GM19467 (cell line): Measurements from ENCODE around the gene ARMC9.
"Not testable (repeated sequence)": the region's sequence is repeated elsewhere in the genome, so short reads cannot be mapped to it uniquely, and the experiment has no call there.

Experiments used
- ATAC-seq: cut with Tn5 transposase; IDR thresholded peaks from one replicate; pipeline ENCODE4 v1.9.1; 2021; ENCODE audit warnings: mild to moderate bottlenecking, moderate library complexity; ENCODE audit not compliant: unreplicated experiment

ARMC9 gene

GRCh38 chr2:231280846-231281245 is 82.4 kb downstream of the ARMC9 start:
- no peak for ATAC-seq

GRCh38 chr2:231284296-231284695 is 85.9 kb downstream of the ARMC9 start:
- no peak for ATAC-seq

- ATAC-seq, result no peak
These were observed 88.5 kb downstream of the ARMC9 start for GRCh38 chr2:231286964-231287363.

- ATAC-seq, result no peak
These were observed 89.3 kb downstream of the ARMC9 start for GRCh38 chr2:231287696-231288095.

GRCh38 chr2:231288590-231288989 is 90.2 kb downstream of the ARMC9 start:
- ATAC-seq, result no peak

GRCh38 chr2:231290321-231291015 is 92.0 kb downstream of the ARMC9 start:
- ATAC-seq, result no peak

- ATAC-seq, result no peak
These were observed 94.2 kb downstream of the ARMC9 start for GRCh38 chr2:231292472-231293134.

GRCh38 chr2:231293163-231293562 is 94.7 kb downstream of the ARMC9 start:
- no peak for ATAC-seq

GRCh38 chr2:231294116-231294515 is 95.7 kb downstream of the ARMC9 start:
- no peak for ATAC-seq

GRCh38 chr2:231294571-231295362 is 96.3 kb downstream of the ARMC9 start:
- no peak for ATAC-seq

- no peak for ATAC-seq
These were observed 96.9 kb downstream of the ARMC9 start for GRCh38 chr2:231295363-231295655.

GRCh38 chr2:231296401-231296974 is 98.1 kb downstream of the ARMC9 start:
- ATAC-seq, result no peak

- ATAC-seq, result peak; percentile 40
These were observed 98.9 kb downstream of the ARMC9 start for GRCh38 chr2:231297108-231297908.

GRCh38 chr2:231298091-231298490 is 99.7 kb downstream of the ARMC9 start:
- no peak for ATAC-seq

- ATAC-seq, result no peak
These were observed 100.8 kb downstream of the ARMC9 start for GRCh38 chr2:231299267-231299666.

- peak; percentile 42 for ATAC-seq
These were observed 101.7 kb downstream of the ARMC9 start for GRCh38 chr2:231300020-231300721.

GRCh38 chr2:231300722-231301076 is 102.3 kb downstream of the ARMC9 start:
- no peak for ATAC-seq

- ATAC-seq, result not testable (repeated sequence)
These were observed 105.8 kb downstream of the ARMC9 start for GRCh38 chr2:231304259-231304658.

- ATAC-seq, result no peak
These were observed 106.8 kb downstream of the ARMC9 start for GRCh38 chr2:231305221-231305620.

GRCh38 chr2:231306791-231307393 is 108.5 kb downstream of the ARMC9 start:
- ATAC-seq, result no peak
